Uterus (tissue), 4 donors: ENCODE results near the gene P2RX7. TPM values are rescaled to one million over a fixed set of nuclear protein-coding genes. Genes with fewer than 3 reads are reported as not detected.
"Not testable (repeated sequence)": the region's sequence is repeated elsewhere in the genome, so short reads cannot be mapped to it uniquely, and the experiment has no call there.

Source experiments
- DNase-seq, 2 donors: peaks; one replicate each; pipeline ENCODE4 v3.0.0-alpha.2; 2019 to 2020
- H3K27ac ChIP-seq, 2 donors: fragments of 200-600 bp; sonication (generic); 1 replicate in 1 of 2; 2 replicates in 1 of 2; pipeline ENCODE4 v1.5.1; 2016 to 2018
- H3K27me3 ChIP-seq, 2 donors: fragments of 200-600 bp; sonication (generic); one replicate each; pipeline ENCODE4 v1.5.1; 2018 to 2019; ENCODE audit warnings: control low read depth in 1 of 2
- H3K36me3 ChIP-seq, 2 donors: fragments of 200-600 bp; sonication (generic); one replicate each; pipeline ENCODE4 v1.5.1; 2019; ENCODE audit warnings: control low read depth in 1 of 2
- H3K4me1 ChIP-seq, 2 donors: fragments of 200-600 bp; sonication (generic); one replicate each; pipeline ENCODE4 v1.5.1; 2018 to 2019; ENCODE audit warnings: control low read depth in 1 of 2
- H3K4me3 ChIP-seq, 2 donors: fragments of 200-600 bp; sonication (generic); 1 replicate in 1 of 2; 2 replicates in 1 of 2; pipeline ENCODE4 v1.5.1; 2018 to 2019; ENCODE audit warnings: mild to moderate bottlenecking in 1 of 2
- H3K9me3 ChIP-seq, 2 donors: fragments of 200-600 bp; sonication (generic); one replicate each; pipeline ENCODE4 v1.5.1; 2019; ENCODE audit warnings: control low read depth in 1 of 2
- POLR2A ChIP-seq, 2 donors: fragments of 450-650 bp; IDR thresholded peaks; one replicate each; pipeline ENCODE4 v1.6.1; 2016; ENCODE audit warnings: antibody characterized with exemption in 2 of 2, mild to moderate bottlenecking in 1 of 2, moderate library complexity in 1 of 2
- intact Hi-C: fragments of 100-400 bp; cut with DNase I; formaldehyde crosslinking; loops from one replicate; pipeline ENCODE4 v1.15.1; 2023; ENCODE audit warnings: low total_unique reads
- total RNA-seq, 4 donors: library from RNA; depleted of rRNA in 3 of 4; stranded (reverse); fragments of >200 nt in 3 of 4; gene quantifications; one replicate each; pipeline versions ENCODE4 v1.1.0 to v1.2.4, GENCODE V29; 2014 to 2023
- TF ChIP-seq, protein P1 (sequence below), 4 experiments: fragments of 200-600 bp in 2 of 4; fragments of 450-650 bp in 2 of 4; sonication (generic) in 2 of 4; IDR thresholded peaks; one replicate each; pipeline ENCODE4 v1.5.1; 2016 to 2019; ENCODE audit warnings: antibody characterized with exemption in 4 of 4, mild to moderate bottlenecking in 2 of 4, moderate library complexity in 1 of 4
- donor health status: DM: yes; HTN: yes; CAD: no.

P2RX7 gene
- total RNA-seq, 4 donors from 2014 or later: 1.0 to 7.7 (median 3.1) TPM

DNA sequence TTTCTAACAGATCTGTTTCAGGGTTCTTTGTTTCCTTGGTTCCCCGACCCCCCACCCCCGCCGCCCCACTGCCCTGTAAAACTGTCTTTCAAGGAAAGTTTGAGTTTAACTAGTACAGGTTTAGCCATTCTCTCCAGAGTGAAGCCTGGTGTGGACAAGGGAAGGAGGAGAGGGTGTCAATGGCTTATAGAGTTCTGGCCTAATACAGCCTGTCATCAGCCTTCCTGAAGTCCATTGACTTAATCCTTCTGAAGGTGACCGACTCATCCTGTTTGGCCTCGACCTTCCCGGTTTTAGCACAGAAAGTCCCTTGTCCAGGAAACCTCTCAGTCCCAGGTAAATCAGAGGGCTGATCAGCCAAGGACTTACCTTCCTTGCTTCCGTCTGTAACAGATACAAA, 66.3 kb downstream of the P2RX7 start:
- Histone ChIP-seq H3K27me3 (no peaks in the 10 kb centered on the region), H3K36me3 (no peaks in the 10 kb centered on the region), H3K9me3 (no peaks in the 10 kb centered on the region), H3K4me3 (no peak overlapping the region), H3K27ac (no peak overlapping the region), H3K4me1 (no peaks in the 10 kb centered on the region)
- intact Hi-C loops: no loop called here
- TF ChIP-seq POLR2A (IDR thresholded peaks at IDR 0.05): no peak
- TF ChIP-seq, protein P1, sequence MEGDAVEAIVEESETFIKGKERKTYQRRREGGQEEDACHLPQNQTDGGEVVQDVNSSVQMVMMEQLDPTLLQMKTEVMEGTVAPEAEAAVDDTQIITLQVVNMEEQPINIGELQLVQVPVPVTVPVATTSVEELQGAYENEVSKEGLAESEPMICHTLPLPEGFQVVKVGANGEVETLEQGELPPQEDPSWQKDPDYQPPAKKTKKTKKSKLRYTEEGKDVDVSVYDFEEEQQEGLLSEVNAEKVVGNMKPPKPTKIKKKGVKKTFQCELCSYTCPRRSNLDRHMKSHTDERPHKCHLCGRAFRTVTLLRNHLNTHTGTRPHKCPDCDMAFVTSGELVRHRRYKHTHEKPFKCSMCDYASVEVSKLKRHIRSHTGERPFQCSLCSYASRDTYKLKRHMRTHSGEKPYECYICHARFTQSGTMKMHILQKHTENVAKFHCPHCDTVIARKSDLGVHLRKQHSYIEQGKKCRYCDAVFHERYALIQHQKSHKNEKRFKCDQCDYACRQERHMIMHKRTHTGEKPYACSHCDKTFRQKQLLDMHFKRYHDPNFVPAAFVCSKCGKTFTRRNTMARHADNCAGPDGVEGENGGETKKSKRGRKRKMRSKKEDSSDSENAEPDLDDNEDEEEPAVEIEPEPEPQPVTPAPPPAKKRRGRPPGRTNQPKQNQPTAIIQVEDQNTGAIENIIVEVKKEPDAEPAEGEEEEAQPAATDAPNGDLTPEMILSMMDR (IDR thresholded peaks at IDR 0.05): no peak
- DNase-seq: no peak

DNA sequence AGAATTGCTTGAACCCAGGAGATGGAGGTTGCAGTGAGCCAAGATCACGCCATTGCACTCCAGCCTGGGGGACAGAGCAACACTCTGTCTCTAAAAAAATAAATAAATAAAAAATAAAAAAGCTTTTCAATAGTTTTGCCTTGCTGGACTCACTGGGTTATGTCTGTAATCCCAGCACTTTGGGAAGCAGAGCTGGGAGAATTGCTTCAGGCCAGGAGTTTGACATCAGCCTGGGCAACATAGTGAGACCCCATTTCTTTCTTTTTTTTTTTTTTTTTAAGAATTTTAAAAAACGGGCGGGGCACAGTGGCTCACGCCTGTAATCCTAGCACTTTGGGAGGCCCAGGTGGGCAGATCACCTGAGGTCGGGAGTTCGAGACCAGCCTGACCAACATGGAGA, 68.5 kb downstream of the P2RX7 start:
- intact Hi-C loops: not testable (repeated sequence)

DNA sequence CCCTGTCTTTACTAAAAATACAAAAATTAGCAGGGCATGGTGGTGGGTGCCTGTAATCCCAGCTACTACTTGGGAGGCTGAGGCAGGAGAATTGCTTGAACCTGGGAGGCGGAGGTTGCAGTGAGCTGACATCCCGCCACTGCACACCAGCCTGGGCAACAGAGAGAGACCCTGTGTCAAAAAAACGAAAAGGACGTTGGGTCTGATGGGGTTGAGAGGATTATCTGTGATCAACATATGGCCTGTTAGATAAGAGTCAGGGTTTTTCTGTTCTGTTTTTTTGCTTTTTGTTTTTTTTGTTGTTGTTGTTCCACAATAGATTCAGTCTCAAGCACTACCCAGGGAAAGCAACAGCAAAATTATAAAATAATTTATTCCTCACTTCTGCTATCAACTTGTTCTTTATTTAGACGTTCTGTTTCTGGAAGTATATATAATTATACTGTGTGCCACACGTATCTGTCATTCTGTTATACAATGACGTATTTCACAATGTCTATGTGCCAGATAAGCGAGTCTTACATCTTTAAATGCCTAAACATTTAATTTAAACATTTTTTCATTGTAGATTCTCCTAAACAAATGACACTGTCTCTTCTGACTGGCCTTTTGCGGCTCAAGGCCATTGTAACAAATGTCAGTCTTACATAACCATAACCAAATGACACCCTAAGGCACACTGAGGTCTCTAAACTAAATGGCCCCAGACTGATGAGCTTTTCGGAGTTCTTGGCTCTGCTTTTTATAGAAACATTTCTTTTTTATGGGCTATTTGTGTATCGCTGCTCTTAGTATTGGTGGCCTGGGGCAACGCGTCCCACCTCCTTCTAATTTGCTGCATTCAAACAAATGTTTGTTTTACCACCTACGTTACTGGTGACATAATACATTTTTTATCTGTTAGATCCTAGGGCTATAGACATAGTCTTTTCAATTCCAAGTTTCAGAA, 70.0 kb downstream of the P2RX7 start:
- H3K4me1 ChIP-seq: no peaks in the 10 kb centered on the region
- no peak for TF ChIP-seq POLR2A (IDR thresholded peaks at IDR 0.05)
- TF ChIP-seq, protein P1 (IDR thresholded peaks at IDR 0.05): no peak
- no peak for DNase-seq
- no peaks in the 10 kb centered on the region for H3K36me3 ChIP-seq
- no peak overlapping the region for H3K4me3 ChIP-seq
- intact Hi-C loops: no loop called here
- no peaks in the 10 kb centered on the region for H3K27me3 ChIP-seq
- no peaks in the 10 kb centered on the region for H3K9me3 ChIP-seq
- no peak overlapping the region for H3K27ac ChIP-seq

More for the DNA sequence above, 68.5 kb downstream of the P2RX7 start:
- not testable (repeated sequence) for H3K9me3 ChIP-seq, H3K4me3 ChIP-seq, H3K27ac ChIP-seq, H3K4me1 ChIP-seq, H3K27me3 ChIP-seq, DNase-seq, H3K36me3 ChIP-seq

DNA sequence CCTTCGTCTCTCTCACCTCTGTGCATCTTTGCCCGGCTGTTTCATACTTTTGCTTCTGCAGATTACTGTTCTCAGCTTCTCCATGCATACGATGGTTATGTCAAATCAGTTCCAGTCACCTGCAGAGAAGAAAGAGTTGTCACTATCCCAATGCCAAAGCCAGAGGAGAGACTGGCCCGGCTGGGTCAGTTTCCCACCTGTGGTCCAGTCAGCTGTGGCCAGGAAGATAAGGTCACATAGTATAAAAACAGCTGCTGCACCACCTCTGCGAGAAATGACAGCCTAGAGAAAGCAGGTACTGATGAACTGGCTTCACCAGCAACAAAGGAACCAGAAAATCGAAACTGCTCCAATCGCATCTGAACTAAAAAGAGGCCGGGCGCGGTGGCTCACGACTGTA, 70.8 kb downstream of the P2RX7 start:
- DNase-seq: no peak
- Histone ChIP-seq H3K9me3 (no peaks in the 10 kb centered on the region), H3K36me3 (no peaks in the 10 kb centered on the region), H3K27ac (no peak overlapping the region), H3K4me1 (no peaks in the 10 kb centered on the region), H3K27me3 (no peaks in the 10 kb centered on the region), H3K4me3 (no peak overlapping the region)
- TF ChIP-seq, protein P1 (IDR thresholded peaks at IDR 0.05): no peak
- TF ChIP-seq POLR2A (IDR thresholded peaks at IDR 0.05): no peak
- intact Hi-C loops: no loop called here

DNA sequence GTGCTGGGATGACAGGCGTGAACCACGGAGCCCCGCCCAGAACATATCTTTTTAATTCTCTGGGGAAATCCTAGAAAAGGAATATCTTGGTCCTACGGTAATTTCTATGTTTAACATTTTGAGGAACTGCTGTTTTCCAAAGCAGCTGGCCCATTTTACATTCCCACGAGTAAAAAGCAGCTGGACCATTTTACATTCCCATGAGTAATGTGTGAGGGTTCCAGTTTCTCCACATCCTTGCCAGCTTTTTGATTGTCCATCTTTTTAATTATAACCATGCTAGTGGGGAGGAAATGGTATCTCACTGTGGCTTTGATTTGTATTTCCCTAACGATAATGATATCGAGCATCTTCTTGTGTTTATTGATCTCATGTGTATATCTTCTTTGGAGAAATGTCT, 72.8 kb downstream of the P2RX7 start:
- Histone ChIP-seq H3K4me1 (no peaks in the 10 kb centered on the region), H3K36me3 (no peaks in the 10 kb centered on the region), H3K27me3 (no peaks in the 10 kb centered on the region), H3K27ac (no peak overlapping the region), H3K4me3 (no peak overlapping the region), H3K9me3 (no peaks in the 10 kb centered on the region)
- no peak for TF ChIP-seq POLR2A (IDR thresholded peaks at IDR 0.05)
- TF ChIP-seq, protein P1 (IDR thresholded peaks at IDR 0.05): no peak
- no peak for DNase-seq
- intact Hi-C loops: no loop called here

DNA sequence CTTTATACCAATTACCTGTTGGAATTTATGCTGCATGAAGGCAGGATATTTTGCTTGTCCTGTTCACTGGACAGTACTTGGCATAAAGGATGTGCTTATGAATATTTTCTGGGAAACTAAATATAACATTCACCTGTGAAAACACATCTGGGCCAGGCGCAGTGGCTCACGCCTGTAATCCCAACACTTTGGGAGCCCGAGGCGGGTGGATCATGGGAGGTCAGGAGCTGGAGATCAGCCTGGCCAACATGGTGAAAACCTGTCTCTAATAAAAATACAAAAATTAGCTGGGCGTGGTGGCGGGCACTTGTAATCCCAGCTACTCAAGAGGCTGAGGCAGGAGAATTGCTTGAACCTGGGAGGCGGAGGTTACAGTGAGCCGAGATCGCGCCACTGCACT, 75.9 kb downstream of the P2RX7 start:
- H3K36me3 ChIP-seq, H3K27ac ChIP-seq, intact Hi-C loops, H3K4me3 ChIP-seq, H3K27me3 ChIP-seq, H3K4me1 ChIP-seq, H3K9me3 ChIP-seq, DNase-seq: not testable (repeated sequence)
